ENCODE data around the gene PALM.

PALM gene

GRCh38 chr19:752652-753517 is 44.1 kb downstream of the PALM start:
- no peak for DNase-seq (ENCODE audit: low read depth)
- no peak overlapping the region for H3K4me3 ChIP-seq (ENCODE audit: low read length)
- TF ChIP-seq CTCF (conservative IDR thresholded peaks at IDR 0.05; ENCODE audit: low read depth, low read length), result no peak

DNA sequence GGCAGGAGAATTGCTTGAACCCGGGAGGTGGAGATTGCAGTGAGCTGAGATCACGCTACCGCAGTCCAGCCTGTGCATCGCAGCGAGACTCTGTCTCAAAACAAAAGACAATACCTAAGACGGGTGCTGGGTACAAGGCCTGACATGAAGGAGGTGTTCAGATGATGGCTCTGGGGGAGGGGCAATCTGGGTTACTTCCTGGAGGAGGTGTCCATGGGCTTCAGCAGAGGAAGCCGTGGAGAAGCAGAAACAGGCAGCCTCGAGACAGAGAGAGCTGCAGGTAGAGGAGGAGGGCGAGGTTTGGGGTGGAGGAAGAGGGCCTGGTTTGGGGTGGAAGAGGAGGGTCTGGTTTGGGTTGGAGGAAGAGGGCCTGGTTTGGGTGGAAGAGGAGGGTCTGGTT is 45.8 kb downstream of the PALM start:
- TF ChIP-seq CTCF (conservative IDR thresholded peaks at IDR 0.05; ENCODE audit: low read depth, low read length), result no peak
- H3K4me3 ChIP-seq (ENCODE audit: low read length), result no peak overlapping the region
- DNase-seq (ENCODE audit: low read depth), result no peak

DNA sequence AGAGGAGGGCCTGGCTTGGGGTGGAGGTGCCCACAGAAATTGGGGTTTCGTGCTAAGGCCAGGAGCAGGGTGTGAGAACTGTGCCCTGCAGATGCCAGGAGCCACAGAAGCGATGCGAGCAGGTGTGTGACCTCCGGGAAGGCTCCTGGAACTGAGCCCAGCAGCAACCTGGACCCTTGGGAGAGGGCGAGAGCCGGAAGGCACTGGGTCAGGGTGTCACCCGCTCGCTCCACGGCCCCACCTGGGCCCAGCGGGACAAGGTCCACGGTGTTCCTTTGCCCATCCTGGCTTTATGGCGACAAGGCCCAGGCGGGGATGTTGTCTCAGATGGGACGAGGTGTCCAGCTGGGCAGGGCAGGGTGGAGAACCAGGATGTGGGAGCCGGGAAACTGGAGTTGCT is 46.3 kb downstream of the PALM start:
- no peak for TF ChIP-seq CTCF (conservative IDR thresholded peaks at IDR 0.05; ENCODE audit: low read depth, low read length)
- no peak overlapping the region for H3K4me3 ChIP-seq (ENCODE audit: low read length)
- no peak for DNase-seq (ENCODE audit: low read depth)

DNA sequence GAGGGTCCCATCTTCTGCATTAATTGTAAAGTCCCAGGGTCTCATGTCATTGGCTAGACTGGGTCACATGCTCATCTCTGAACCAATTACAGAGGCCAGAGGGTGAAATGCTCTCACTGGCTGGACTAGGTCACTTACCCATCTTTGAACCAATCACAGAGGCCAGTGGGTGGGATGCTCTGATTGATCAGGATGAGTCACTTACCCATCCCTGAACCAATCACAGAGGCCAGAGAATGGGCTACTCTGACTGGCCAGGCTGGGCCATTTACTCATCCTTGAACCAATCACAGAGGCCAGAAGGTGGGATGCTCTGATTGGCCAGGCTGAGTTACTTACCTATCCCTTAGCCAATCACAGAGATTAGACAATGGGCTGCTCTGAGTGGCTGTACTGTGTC is 47.5 kb downstream of the PALM start:
- no peak overlapping the region for H3K4me3 ChIP-seq (ENCODE audit: low read length)
- no peak for TF ChIP-seq CTCF (conservative IDR thresholded peaks at IDR 0.05; ENCODE audit: low read depth, low read length)
- no peak for DNase-seq (ENCODE audit: low read depth)

GRCh38 chr19:756821-757688 is 48.3 kb downstream of the PALM start:
- TF ChIP-seq CTCF (conservative IDR thresholded peaks at IDR 0.05; ENCODE audit: low read depth, low read length), result no peak
- H3K4me3 ChIP-seq (ENCODE audit: low read length), result no peak overlapping the region
- DNase-seq (ENCODE audit: low read depth), result no peak

- no peak for TF ChIP-seq CTCF (conservative IDR thresholded peaks at IDR 0.05; ENCODE audit: low read depth, low read length)
- H3K4me3 ChIP-seq (ENCODE audit: low read length), result no peak overlapping the region
- no peak for DNase-seq (ENCODE audit: low read depth)
These were observed 49.3 kb downstream of the PALM start for GRCh38 chr19:757811-758668.

Measured in retinal pigment epithelial cell (primary cell).